Panc1 (cell line): Measurements from ENCODE around the gene HCFC1. TPM values are rescaled to one million over a fixed set of nuclear protein-coding genes. Genes with fewer than 3 reads are reported as not detected.

Source experiments
- ATAC-seq: fragments of 200-7000 bp; cut with Tn5 transposase; 2 replicates; pipeline ENCODE4 v1.9.1; 2020; ENCODE audit warnings: mild to moderate bottlenecking, moderate library complexity
- BruUV-seq: library from RNA; stranded (reverse); fragments of 400-500 nt; replicated peaks from 2 replicates; lab custom pipeline; 2021; lab: Mats Ljungman, UMichigan
- CTCF ChIA-PET: fragments of 300-600 bp; sonication (Branson Sonifier 250); formaldehyde crosslinking; loops from one replicate; lab custom pipeline; 2022; ENCODE audit warnings: antibody characterized with exemption; lab: Charles Lee
- POLR2A ChIA-PET: fragments of 300-600 bp; sonication (Branson Sonifier 250); formaldehyde crosslinking; loops from one replicate; lab custom pipeline; 2022; ENCODE audit warnings: antibody characterized with exemption; lab: Charles Lee
- DNase-seq: peaks from one replicate; pipeline ENCODE4 v3.0.0-alpha.2; 2010; ENCODE audit warnings: low read depth, low spot score
- H3K27ac ChIP-seq: 2 replicates; pipeline ENCODE4 v1.5.1; 2011; ENCODE audit warnings: mild to moderate bottlenecking, low read length, inconsistent platforms
- H3K27me3 ChIP-seq: fragments of 200-500 bp; sonication (Bioruptor generic); 2 replicates; pipeline ENCODE4 v1.6.0; 2014; ENCODE audit warnings: low read length, inconsistent platforms; ENCODE audit not compliant: control insufficient read depth, insufficient read depth
- H3K36me3 ChIP-seq: fragments of 200-500 bp; sonication (Bioruptor generic); 2 replicates; pipeline ENCODE4 v1.5.1; 2014; ENCODE audit warnings: inconsistent platforms, mild to moderate bottlenecking, low read length, moderate library complexity; ENCODE audit not compliant: control insufficient read depth, insufficient read depth
- H3K4me1 ChIP-seq: 2 replicates; pipeline ENCODE4 v1.5.1; 2011; ENCODE audit warnings: inconsistent platforms, mild to moderate bottlenecking, low read length, moderate library complexity; ENCODE audit not compliant: control insufficient read depth, insufficient read depth
- H3K4me3 ChIP-seq, 2 experiments: 2 replicates each; pipeline ENCODE4 v1.5.1; 2011 to 2012; ENCODE audit warnings: low read depth in 2 of 2, low read length in 2 of 2, mild to moderate bottlenecking in 2 of 2, inconsistent platforms in 1 of 2, moderate library complexity in 1 of 2
- H3K9me3 ChIP-seq: fragments of 200-500 bp; sonication (Bioruptor generic); 2 replicates; pipeline ENCODE4 v1.5.1; 2014; ENCODE audit warnings: low read depth, mild to moderate bottlenecking, inconsistent platforms, low read length, moderate library complexity; ENCODE audit not compliant: control insufficient read depth, insufficient read depth
- CTCF ChIP-seq: fragments of 450-650 bp; IDR thresholded peaks from 2 replicates; pipeline ENCODE4 v1.5.1; 2017; ENCODE audit warnings: mild to moderate bottlenecking
- POLR2AphosphoS5 ChIP-seq: IDR thresholded peaks from 2 replicates; pipeline ENCODE4 v1.6.1; 2012; ENCODE audit warnings: mild to moderate bottlenecking, low read depth, low read length, moderate library complexity
- REST ChIP-seq, 2 experiments: IDR thresholded peaks; 2 replicates each; pipeline ENCODE4 v1.6.1; 2011 to 2012; ENCODE audit warnings: low read depth in 2 of 2, control low read depth in 1 of 2, low read length in 1 of 2, mild to moderate bottlenecking in 1 of 2, moderate library complexity in 1 of 2; ENCODE audit not compliant: insufficient read depth in 1 of 2
- SIN3A ChIP-seq: IDR thresholded peaks from 2 replicates; pipeline ENCODE4 v1.6.1; 2012; ENCODE audit warnings: low read depth, mild to moderate bottlenecking, low read length, moderate library complexity, borderline replicate concordance; ENCODE audit not compliant: insufficient read depth
- TCF7L2 ChIP-seq: IDR thresholded peaks from 2 replicates; pipeline ENCODE4 v1.6.1; 2011; ENCODE audit warnings: mild to moderate bottlenecking, low read depth, low read length, inconsistent platforms
- in situ Hi-C: cut with HindIII; loops from 2 replicates; pipeline ENCODE4 v1.10.0; 2016; ENCODE audit warnings: low sequenced_read_pairs, low pct_unique_long_range_greater_than_20kb
- intact Hi-C: fragments of 100-400 bp; cut with micrococcal nuclease; formaldehyde crosslinking; loops from one replicate; pipeline ENCODE4 v1.10.0; 2022; ENCODE audit not compliant: unreplicated experiment
- total RNA-seq: library from RNA; stranded (reverse); gene quantifications from one replicate; pipeline ENCODE4 v1.2.1, GENCODE V29; 2021; ENCODE audit not compliant: unreplicated experiment

The HCFC1 gene
- total RNA-seq, 1 experiment from 2014 or later: 113 TPM

- no TSS peak for BruUV-seq
- no peak for DNase-seq
- Histone ChIP-seq H3K27me3 (no peaks in the 10 kb centered on the region), H3K4me3 (no peak overlapping the region), H3K9me3 (no peaks in the 10 kb centered on the region), H3K27ac (peak overlapping the region; percentile 34; the same call in 1 of the 2 replicates), H3K36me3 (peaks cover 7% of the 10 kb centered on the region), H3K4me1 (peaks cover 36% of the 10 kb centered on the region)
- ATAC-seq: no peak
- TF ChIP-seq SIN3A (no peak), CTCF (no peak), POLR2AphosphoS5 (no peak), REST (IDR thresholded peaks at IDR 0.05; ENCODE audit: insufficient read depth in 1 of 2, low read depth in 2 of 2, low read length in 1 of 2) (no peak), TCF7L2 (no peak)
- intact Hi-C loops: no loop called here
- ChIA-PET CTCF (no interaction called here), POLR2A (interaction anchor here (0.7 kb wide), 1 partner anchor 8 kb away, joined by 3 read pairs; no protein-coding TSS in a partner anchor)
- in situ Hi-C loops: no loop called here
Observed at GRCh38 chrX:153931151-153931550, 40.5 kb downstream of the HCFC1 start.

- no peaks in the 10 kb centered on the region for H3K9me3 ChIP-seq
- peaks cover 36% of the 10 kb centered on the region for H3K4me1 ChIP-seq
- H3K27ac ChIP-seq: peak overlapping the region; percentile 79
- DNase-seq (no peak), ATAC-seq (no peak)
- ChIA-PET CTCF (no interaction called here), POLR2A (interaction anchor here (0.7 kb wide), 1 partner anchor 7 kb away, joined by 3 read pairs; no protein-coding TSS in a partner anchor)
- in situ Hi-C loops (no loop called here), intact Hi-C loops (no loop called here)
- TF ChIP-seq POLR2AphosphoS5 (no peak), TCF7L2 (no peak), CTCF (no peak), REST (IDR thresholded peaks at IDR 0.05; ENCODE audit: insufficient read depth in 1 of 2, low read depth in 2 of 2, low read length in 1 of 2) (no peak), SIN3A (no peak)
- H3K27me3 ChIP-seq: no peaks in the 10 kb centered on the region
- BruUV-seq: no TSS peak
- H3K36me3 ChIP-seq: peaks cover 7% of the 10 kb centered on the region
- H3K4me3 ChIP-seq: no peak overlapping the region
Observed at GRCh38 chrX:153930011-153930910, 41.4 kb downstream of the HCFC1 start.
